GM21576 (cell line): ENCODE results near the gene RIPPLY2.
"Not testable (repeated sequence)": the region's sequence is repeated elsewhere in the genome, so short reads cannot be mapped to it uniquely, and the experiment has no call there.

ENCODE experiments used
- ATAC-seq: cut with Tn5 transposase; IDR thresholded peaks from one replicate; pipeline ENCODE4 v1.9.1; 2021; ENCODE audit warnings: mild to moderate bottlenecking, moderate library complexity; ENCODE audit not compliant: unreplicated experiment

RIPPLY2 gene

GRCh38 chr6:83853178-83854000, at the start of gene RIPPLY2:
RIPPLY2 (plus strand) TSS chr6:83853360; CDS start chr6:83853417, 57 bp downstream.
- ATAC-seq: no peak

GRCh38 chr6:83803492-83803891, 49.7 kb upstream of the RIPPLY2 start:
- ATAC-seq: not testable (repeated sequence)

- ATAC-seq: no peak
Observed at GRCh38 chr6:83804886-83805285, 48.3 kb upstream of the RIPPLY2 start.

- no peak for ATAC-seq
Observed at GRCh38 chr6:83808005-83808404, 45.2 kb upstream of the RIPPLY2 start.

- ATAC-seq: no peak
Observed at GRCh38 chr6:83808926-83809325, 44.2 kb upstream of the RIPPLY2 start.

- ATAC-seq: no peak
Observed at GRCh38 chr6:83812595-83812994, 40.6 kb upstream of the RIPPLY2 start.

GRCh38 chr6:83815631-83816272, 37.4 kb upstream of the RIPPLY2 start:
- ATAC-seq: no peak

GRCh38 chr6:83822629-83823169, 30.5 kb upstream of the RIPPLY2 start:
- no peak for ATAC-seq

- no peak for ATAC-seq
Observed at GRCh38 chr6:83824388-83824801, 28.8 kb upstream of the RIPPLY2 start.

- ATAC-seq: no peak
Observed at GRCh38 chr6:83824831-83825230, 28.3 kb upstream of the RIPPLY2 start.

- ATAC-seq: no peak
Observed at GRCh38 chr6:83827050-83827449, 26.1 kb upstream of the RIPPLY2 start.

GRCh38 chr6:83838727-83839126, 14.4 kb upstream of the RIPPLY2 start:
- no peak for ATAC-seq

GRCh38 chr6:83844170-83844569, 9.0 kb upstream of the RIPPLY2 start:
- ATAC-seq: no peak

GRCh38 chr6:83846291-83846690, 6.9 kb upstream of the RIPPLY2 start:
- no peak for ATAC-seq

GRCh38 chr6:83847179-83847578, 6.0 kb upstream of the RIPPLY2 start:
- ATAC-seq: peak; percentile 95

- ATAC-seq: no peak
Observed at GRCh38 chr6:83849127-83849526, 4.0 kb upstream of the RIPPLY2 start.

- ATAC-seq: no peak
Observed at GRCh38 chr6:83849610-83850009, 3.5 kb upstream of the RIPPLY2 start.

- no peak for ATAC-seq
Observed at GRCh38 chr6:83852528-83853177, 507 bp upstream of the RIPPLY2 start.

GRCh38 chr6:83854001-83854501, 891 bp downstream of the RIPPLY2 start:
- ATAC-seq: no peak

GRCh38 chr6:83854766-83855165, 1.6 kb downstream of the RIPPLY2 start:
- no peak for ATAC-seq
